HCT116 (cell line): ENCODE data around the gene TMEM256. TPM values are rescaled to one million over a fixed set of nuclear protein-coding genes. Genes with fewer than 3 reads are reported as not detected.

Experiments
- ATAC-seq: fragments of 200-7000 bp; cut with Tn5 transposase; 2 replicates; pipeline ENCODE4 v1.9.1; 2020; ENCODE audit warnings: mild to moderate bottlenecking, moderate library complexity
- BruUV-seq: library from RNA; stranded (reverse); fragments of 400-500 nt; replicated peaks from 2 replicates; lab custom pipeline; 2021; lab: Mats Ljungman, UMichigan
- CTCF ChIA-PET: fragments of 300-600 bp; sonication (Branson Sonifier 250); formaldehyde crosslinking; loops from one replicate; lab custom pipeline; 2021; ENCODE audit warnings: antibody characterized with exemption; lab: Charles Lee
- POLR2A ChIA-PET: fragments of 300-600, 350-600 bp; sonication (Branson Sonifier 250); formaldehyde crosslinking; loops from one replicate; lab custom pipeline; 2021; ENCODE audit warnings: antibody characterized with exemption; lab: Charles Lee
- RAD21 ChIA-PET, 2 experiments: fragments of 300-600 bp; sonication (Branson Sonifier 250); formaldehyde crosslinking; loops; one replicate each; lab custom pipeline; 2023; ENCODE audit warnings: low total read pairs in 2 of 2; ENCODE audit not compliant: uncharacterized antibody in 2 of 2, unreplicated experiment in 2 of 2, low non-redundant PET in 1 of 2; lab: Charles Lee
- DNase-seq: peaks from one replicate; pipeline ENCODE4 v3.0.0-alpha.2; 2010; ENCODE audit warnings: low read depth, low spot score
- H2AFZ ChIP-seq: fragments of 200-600 bp; shearing (Covaris generic), sonication (generic); 2 replicates; pipeline ENCODE4 v1.6.1; 2017; ENCODE audit warnings: low read depth, mixed run types, mixed read lengths, antibody characterized with exemption, low read length; ENCODE audit not compliant: poor library complexity, severe bottlenecking
- H3K27ac ChIP-seq: 2 replicates; pipeline ENCODE4 v1.5.1; 2012; ENCODE audit warnings: low read depth, low read length
- H3K27me3 ChIP-seq: fragments of 200-600 bp; sonication (generic); 2 replicates; pipeline ENCODE4 v1.6.1; 2016; ENCODE audit warnings: mixed run types, low read length, mixed read lengths; ENCODE audit not compliant: insufficient read depth
- H3K36me3 ChIP-seq, 2 experiments: fragments of 200-500 bp in 1 of 2; fragments of 200-600 bp in 1 of 2; sonication (Bioruptor generic) in 1 of 2; sonication (generic) in 1 of 2; 2 replicates each; pipeline versions ENCODE4 v1.5.1 to v1.6.1; 2014 to 2016; ENCODE audit warnings: low read length in 2 of 2, inconsistent platforms in 1 of 2, mixed read lengths in 1 of 2, mixed run types in 1 of 2; ENCODE audit not compliant: insufficient read depth in 2 of 2, control insufficient read depth in 1 of 2
- H3K4me1 ChIP-seq, 2 experiments: fragments of 200-600 bp in 1 of 2; sonication (generic) in 1 of 2; 2 replicates each; pipeline versions ENCODE4 v1.5.1 to v1.6.1; 2012 to 2017; ENCODE audit warnings: low read length in 2 of 2, inconsistent platforms in 1 of 2, mild to moderate bottlenecking in 1 of 2, mixed read lengths in 1 of 2, mixed run types in 1 of 2, moderate library complexity in 1 of 2; ENCODE audit not compliant: insufficient read depth in 2 of 2, control insufficient read depth in 1 of 2
- H3K4me2 ChIP-seq: fragments of 200-600 bp; sonication (generic); 2 replicates; pipeline ENCODE4 v1.6.1; 2017; ENCODE audit warnings: mixed run types, low read length, mixed read lengths
- H3K4me3 ChIP-seq, 2 experiments: fragments of 200-600 bp in 1 of 2; sonication (generic) in 1 of 2; replicated peaks in 1 of 2; 2 replicates each; pipeline ENCODE4 v1.5.1; 2011 to 2016; ENCODE audit warnings: low read length in 2 of 2, control low read depth in 1 of 2, low read depth in 1 of 2, mild to moderate bottlenecking in 1 of 2, mixed read lengths in 1 of 2, mixed run types in 1 of 2
- H3K79me2 ChIP-seq: fragments of 200-600 bp; sonication (generic); 2 replicates; pipeline ENCODE4 v1.6.1; 2017; ENCODE audit warnings: mild to moderate bottlenecking, mixed run types, low read length, moderate library complexity, mixed read lengths; ENCODE audit not compliant: insufficient read depth
- H3K9ac ChIP-seq: fragments of 200-600 bp; sonication (generic); 2 replicates; pipeline ENCODE4 v1.6.1; 2016; ENCODE audit warnings: low read length, mixed read lengths
- H3K9me2 ChIP-seq: fragments of 200-600 bp; sonication (generic), shearing (Covaris generic); 2 replicates; pipeline ENCODE4 v1.6.1; 2017; ENCODE audit warnings: mixed run types, mild to moderate bottlenecking, moderate library complexity; ENCODE audit not compliant: insufficient read depth
- H3K9me3 ChIP-seq, 2 experiments: fragments of 200-500 bp in 1 of 2; fragments of 200-600 bp in 1 of 2; sonication (Bioruptor generic) in 1 of 2; sonication (generic) in 1 of 2; 2 replicates each; pipeline ENCODE4 v1.6.1; 2014 to 2017; ENCODE audit warnings: low read length in 2 of 2, mixed read lengths in 2 of 2, inconsistent platforms in 1 of 2, low read depth in 1 of 2, mild to moderate bottlenecking in 1 of 2, mixed run types in 1 of 2, moderate library complexity in 1 of 2; ENCODE audit not compliant: control insufficient read depth in 1 of 2, insufficient read depth in 1 of 2
- H4K20me1 ChIP-seq: fragments of 200-600 bp; sonication (generic), shearing (Covaris generic); 2 replicates; pipeline ENCODE4 v1.6.1; 2017; ENCODE audit warnings: mixed run types, mild to moderate bottlenecking, moderate library complexity; ENCODE audit not compliant: insufficient read depth
- ATF3 ChIP-seq: IDR thresholded peaks from 2 replicates; pipeline ENCODE4 v1.6.1; 2012
- CEBPB ChIP-seq: IDR thresholded peaks from 2 replicates; pipeline ENCODE4 v1.6.1; 2012; ENCODE audit warnings: low read depth
- EGR1 ChIP-seq: IDR thresholded peaks from 2 replicates; pipeline ENCODE4 v1.6.1; 2012; ENCODE audit warnings: low read depth
- ELF1 ChIP-seq: IDR thresholded peaks from 2 replicates; pipeline ENCODE4 v1.6.1; 2012; ENCODE audit warnings: low read depth, borderline replicate concordance
- EZH2 ChIP-seq: fragments of 200-600 bp; sonication (generic); IDR thresholded peaks from 2 replicates; pipeline ENCODE4 v1.6.1; 2017; ENCODE audit warnings: antibody characterized with exemption, mixed run types
- EZH2phosphoT487 ChIP-seq: fragments of 200-600 bp; IDR thresholded peaks from 2 replicates; pipeline ENCODE4 v1.6.1; 2018; ENCODE audit warnings: antibody characterized with exemption, borderline replicate concordance
- FOSL1 ChIP-seq: IDR thresholded peaks from 2 replicates; pipeline ENCODE4 v1.6.1; 2012; ENCODE audit warnings: low read depth
- JUND ChIP-seq: IDR thresholded peaks from 2 replicates; pipeline ENCODE4 v1.6.1; 2012
- MAX ChIP-seq: IDR thresholded peaks from 2 replicates; pipeline ENCODE4 v1.6.1; 2012
- POLR2A ChIP-seq: IDR thresholded peaks from 2 replicates; pipeline ENCODE4 v1.7.0; 2011; ENCODE audit warnings: borderline replicate concordance; ENCODE audit not compliant: insufficient read depth, insufficient read length; ENCODE audit errors: extremely low read depth
- POLR2AphosphoS5 ChIP-seq: IDR thresholded peaks from 2 replicates; pipeline ENCODE4 v1.6.1; 2011; ENCODE audit warnings: mild to moderate bottlenecking, low read depth, low read length, moderate library complexity
- RAD21 ChIP-seq: IDR thresholded peaks from 2 replicates; pipeline ENCODE4 v1.6.1; 2012; ENCODE audit warnings: low read depth, mild to moderate bottlenecking
- SIN3A ChIP-seq: IDR thresholded peaks from 2 replicates; pipeline ENCODE4 v1.6.1; 2012; ENCODE audit warnings: low read depth
- SRF ChIP-seq: IDR thresholded peaks from 2 replicates; pipeline ENCODE4 v1.6.1; 2012; ENCODE audit warnings: low read depth
- TCF7L2 ChIP-seq: IDR thresholded peaks from 2 replicates; pipeline ENCODE4 v1.7.0; 2011; ENCODE audit warnings: borderline replicate concordance, inconsistent platforms; ENCODE audit not compliant: insufficient read depth, insufficient read length; ENCODE audit errors: extremely low read depth
- YY1 ChIP-seq: IDR thresholded peaks from 2 replicates; pipeline ENCODE4 v1.6.1; 2011; ENCODE audit warnings: low read length, low read depth, moderate library complexity, mild to moderate bottlenecking; ENCODE audit not compliant: insufficient replicate concordance; ENCODE audit errors: extremely low read depth
- ZFX ChIP-seq: fragments of 450-650 bp; IDR thresholded peaks from 2 replicates; pipeline ENCODE4 v1.6.1; 2017
- ZNF274 ChIP-seq: fragments of 200-500 bp; sonication (Bioruptor generic); IDR thresholded peaks from 2 replicates; pipeline ENCODE4 v1.6.1; 2014; ENCODE audit warnings: mild to moderate bottlenecking, low read depth, low read length, inconsistent platforms
- intact Hi-C: fragments of 100-400 bp; cut with micrococcal nuclease; formaldehyde crosslinking; loops from 2 replicates; pipeline ENCODE4 v1.10.0; 2022
- total RNA-seq: library from RNA; stranded (reverse); gene quantifications from one replicate; pipeline ENCODE4 v1.2.1, GENCODE V29; 2021; ENCODE audit not compliant: unreplicated experiment

The TMEM256 gene
- total RNA-seq, 1 experiment from 2014 or later = 110 TPM

GRCh38 chr17:7416323-7416722, 12.4 kb upstream of the TMEM256 start:
- H3K9ac ChIP-seq = no peak overlapping the region
- H3K4me1 ChIP-seq = peaks cover 0 to 3% of the 10 kb centered on the region in 2 experiments; a peak in 1 of 4 replicates
- no peak overlapping the region for H3K4me3 ChIP-seq
- ChIA-PET POLR2A (no interaction called here), CTCF (no interaction called here), RAD21 (no interaction called here)
- H3K36me3 ChIP-seq = peaks cover 0 to 3% of the 10 kb centered on the region in 2 experiments; a peak in 1 of 4 replicates
- no peak overlapping the region for H3K27ac ChIP-seq
- H3K9me3 ChIP-seq = no peaks in the 10 kb centered on the region
- intact Hi-C loops = no loop called here
- no peak for ATAC-seq
- no peak for TF ChIP-seq FOSL1
- no peak for TF ChIP-seq EZH2phosphoT487
- TF ChIP-seq POLR2AphosphoS5 = no peak
- no peak for TF ChIP-seq SRF
- no peak for TF ChIP-seq EZH2
- no peak for TF ChIP-seq TCF7L2
- no peak for TF ChIP-seq CEBPB
- no peak for TF ChIP-seq EGR1
- TF ChIP-seq SIN3A = no peak
- no peak; the same call in 1 of the 2 replicates for TF ChIP-seq RAD21
- TF ChIP-seq YY1 = no peak
- TF ChIP-seq ZFX = no peak
- TF ChIP-seq POLR2A = no peak
- TF ChIP-seq ELF1 = no peak
- H3K79me2 ChIP-seq = no peaks in the 10 kb centered on the region
- no peaks in the 10 kb centered on the region for H3K9me2 ChIP-seq
- H3K27me3 ChIP-seq = no peaks in the 10 kb centered on the region
- no peak for DNase-seq
- no peak overlapping the region for H3K4me2 ChIP-seq
- H4K20me1 ChIP-seq = no peaks in the 10 kb centered on the region
- H2AFZ ChIP-seq = no peak overlapping the region
- BruUV-seq = no TSS peak

- Histone ChIP-seq H3K36me3 (peaks cover 0 to 3% of the 10 kb centered on the region in 2 experiments; a peak in 1 of 4 replicates), H3K27ac (no peak overlapping the region), H3K4me2 (no peak overlapping the region), H3K79me2 (no peaks in the 10 kb centered on the region), H3K9ac (no peak overlapping the region), H3K4me1 (peaks cover 0 to 3% of the 10 kb centered on the region in 2 experiments; a peak in 1 of 4 replicates), H3K27me3 (no peaks in the 10 kb centered on the region), H3K9me2 (no peaks in the 10 kb centered on the region), H3K9me3 (no peaks in the 10 kb centered on the region), H4K20me1 (no peaks in the 10 kb centered on the region), H2AFZ (no peak overlapping the region), H3K4me3 (no peak overlapping the region)
- no peak for DNase-seq
- RAD21 ChIA-PET = no interaction called here
- ATAC-seq = no peak
- POLR2A ChIA-PET = no interaction called here
- BruUV-seq = no TSS peak
- CTCF ChIA-PET = no interaction called here
- no peak for TF ChIP-seq TCF7L2
- TF ChIP-seq EZH2phosphoT487 = no peak
- no peak for TF ChIP-seq SIN3A
- no peak for TF ChIP-seq JUND
- no peak for TF ChIP-seq EZH2
- no peak for TF ChIP-seq ZFX
- no peak for TF ChIP-seq ELF1
- TF ChIP-seq ATF3 = no peak
- no peak for TF ChIP-seq MAX
- TF ChIP-seq YY1 = no peak
- TF ChIP-seq SRF = no peak
- no peak for TF ChIP-seq FOSL1
- TF ChIP-seq ZNF274 = no peak
- intact Hi-C loops = no loop called here
Measured at GRCh38 chr17:7415784-7416183, 11.9 kb upstream of the TMEM256 start.
